GM10248 (cell line): ENCODE measurements around the gene HDAC9.

ENCODE experiments used
- CTCF ChIA-PET: fragments of 300-600 bp; sonication (Branson Sonifier 250); formaldehyde crosslinking; extraction: SDS; loops from one replicate; lab custom pipeline; 2021; ENCODE audit warnings: antibody characterized with exemption; lab: Yijun Ruan, JAX
- POLR2A ChIA-PET: fragments of 350-650 bp; sonication (Branson Sonifier 250); formaldehyde crosslinking; extraction: SDS; loops from one replicate; lab custom pipeline; 2020; ENCODE audit warnings: antibody characterized with exemption; lab: Yijun Ruan, JAX
- DNase-seq: peaks from one replicate; pipeline ENCODE4 v3.0.0; 2012; ENCODE audit errors: extremely low spot score
- TF ChIP-seq, protein P1 (sequence below): IDR thresholded peaks from 2 replicates; pipeline ENCODE4 v1.5.1; 2012; ENCODE audit warnings: mild to moderate bottlenecking, low read depth; ENCODE audit errors: extremely low read depth, missing control alignments, control extremely low read depth

Gene HDAC9

GRCh38 chr7:18505870-18506460 lies 10.4 kb downstream of the HDAC9 start:
- TF ChIP-seq, protein P1, sequence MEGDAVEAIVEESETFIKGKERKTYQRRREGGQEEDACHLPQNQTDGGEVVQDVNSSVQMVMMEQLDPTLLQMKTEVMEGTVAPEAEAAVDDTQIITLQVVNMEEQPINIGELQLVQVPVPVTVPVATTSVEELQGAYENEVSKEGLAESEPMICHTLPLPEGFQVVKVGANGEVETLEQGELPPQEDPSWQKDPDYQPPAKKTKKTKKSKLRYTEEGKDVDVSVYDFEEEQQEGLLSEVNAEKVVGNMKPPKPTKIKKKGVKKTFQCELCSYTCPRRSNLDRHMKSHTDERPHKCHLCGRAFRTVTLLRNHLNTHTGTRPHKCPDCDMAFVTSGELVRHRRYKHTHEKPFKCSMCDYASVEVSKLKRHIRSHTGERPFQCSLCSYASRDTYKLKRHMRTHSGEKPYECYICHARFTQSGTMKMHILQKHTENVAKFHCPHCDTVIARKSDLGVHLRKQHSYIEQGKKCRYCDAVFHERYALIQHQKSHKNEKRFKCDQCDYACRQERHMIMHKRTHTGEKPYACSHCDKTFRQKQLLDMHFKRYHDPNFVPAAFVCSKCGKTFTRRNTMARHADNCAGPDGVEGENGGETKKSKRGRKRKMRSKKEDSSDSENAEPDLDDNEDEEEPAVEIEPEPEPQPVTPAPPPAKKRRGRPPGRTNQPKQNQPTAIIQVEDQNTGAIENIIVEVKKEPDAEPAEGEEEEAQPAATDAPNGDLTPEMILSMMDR: no peak
- ChIA-PET POLR2A (interaction anchor here (0.6 to 2.1 kb wide), 3 partner anchors 10 to 138 kb away, joined by 3 to 7 read pairs (median 4); partner anchors contain the start of gene HDAC9), CTCF (interaction anchor here (0.7 to 6.8 kb wide), 9 partner anchors 10 to 160 kb away, joined by 3 to 58 read pairs (median 4); partner anchors contain the start of gene HDAC9)

GRCh38 chr7:18508443-18509427 lies 13.2 kb downstream of the HDAC9 start:
- TF ChIP-seq, protein P1: no peak
- POLR2A ChIA-PET: interaction anchor here (1.0 to 2.0 kb wide), 3 partner anchors 11 to 22 kb away, joined by 3 to 7 read pairs (median 4); partner anchors contain the start of gene HDAC9
- CTCF ChIA-PET: interaction anchor here (0.7 to 6.8 kb wide), 9 partner anchors 10 to 152 kb away, joined by 3 to 58 read pairs (median 4); partner anchors contain the start of gene HDAC9
- DNase-seq: peak; percentile 42

More at GRCh38 chr7:18505870-18506460, 10.4 kb downstream of the HDAC9 start:
- peak; percentile 41 for DNase-seq

DNA sequence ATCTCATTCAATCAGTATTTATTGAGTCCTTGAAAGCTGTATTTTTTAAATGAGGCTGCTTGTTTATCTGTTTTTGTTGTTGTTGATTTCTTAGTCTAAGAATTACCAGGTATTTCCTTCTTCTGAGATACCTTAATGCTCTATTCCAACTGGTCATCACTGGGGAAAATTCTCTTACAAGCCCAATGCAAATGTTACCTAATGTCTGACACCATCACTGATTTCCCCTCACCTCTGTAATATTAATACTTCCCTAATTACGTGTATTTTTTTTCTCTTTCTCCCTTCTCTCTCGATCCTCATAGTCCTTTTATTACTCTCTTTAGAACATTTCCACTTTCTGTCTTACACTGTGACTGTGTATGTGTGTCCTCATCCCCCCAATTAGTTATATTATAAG lies 13.9 kb downstream of the HDAC9 start:
- POLR2A ChIA-PET: interaction anchor here (1.0 to 2.0 kb wide), 3 partner anchors 11 to 21 kb away, joined by 3 to 7 read pairs (median 4); partner anchors contain the start of gene HDAC9
- TF ChIP-seq, protein P1: no peak
- CTCF ChIA-PET: interaction anchor here (0.7 to 6.8 kb wide), 6 partner anchors 9 to 35 kb away, joined by 3 to 58 read pairs (median 15); partner anchors contain the start of gene HDAC9
- no peak for DNase-seq

GRCh38 chr7:18511351-18512140 lies 16.0 kb downstream of the HDAC9 start:
- ChIA-PET CTCF (interaction anchor here (4.7 to 6.8 kb wide), 2 partner anchors 15 to 25 kb away, joined by 22 to 58 read pairs; partner anchors contain the start of gene HDAC9), POLR2A (no interaction called here)
- TF ChIP-seq, protein P1: no peak
- no peak for DNase-seq

DNA sequence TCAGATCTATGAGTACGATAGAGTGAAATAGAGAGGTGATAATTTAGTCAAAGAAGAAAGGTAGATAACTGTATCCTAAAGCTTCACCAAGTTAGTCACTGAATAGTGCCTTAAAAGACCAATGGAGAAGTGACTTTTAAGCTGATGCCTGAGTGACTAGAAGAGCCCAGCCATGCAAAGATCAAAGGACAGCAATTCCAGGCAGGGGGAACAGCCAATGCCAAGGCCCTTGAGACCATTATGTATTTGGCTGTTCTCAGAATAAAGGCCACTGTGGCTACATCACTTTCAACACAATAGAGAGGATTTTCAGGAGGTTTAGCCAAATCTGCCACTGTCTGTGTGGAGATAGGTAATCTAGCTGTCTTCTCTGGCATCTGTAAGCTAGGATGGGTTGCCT lies 17.8 kb downstream of the HDAC9 start:
- ChIA-PET CTCF (interaction anchor here (1.0 to 2.0 kb wide), 9 partner anchors 9 to 155 kb away, joined by 3 to 6 read pairs (median 4); partner anchors contain the start of gene HDAC9), POLR2A (no interaction called here)
- no peak for DNase-seq
- TF ChIP-seq, protein P1: no peak
